Measurements from ENCODE around the gene UBC. TPM values are rescaled to one million over a fixed set of nuclear protein-coding genes. Genes with fewer than 3 reads are reported as not detected.

The UBC gene
- total and polyA plus RNA-seq, 2 donors (not counting 1 experiment from before 2014, with no cell fraction given), result 953 to 4,477 TPM

- Histone ChIP-seq H3K4me2 (replicated peaks; ENCODE audit: low read depth, low read length, poor library complexity, severe bottlenecking) (no peak overlapping the region), H3K9me3 (ENCODE audit: control extremely low read depth in 1 of 3, control insufficient read depth in 2 of 3, insufficient read depth in 1 of 3, low read length in 2 of 3) (no peaks in the 10 kb centered on the region), H3K9ac (ENCODE audit: low read length) (no peak overlapping the region), H4K20me1 (ENCODE audit: control insufficient read depth, insufficient read depth, low read length, poor library complexity, severe bottlenecking) (peaks cover 41% of the 10 kb centered on the region), H3K36me3 (replicated peaks in 1 of 2; ENCODE audit: control extremely low read depth in 1 of 2, control insufficient read depth in 1 of 2, extremely low read depth in 1 of 2, insufficient read depth in 2 of 2, low read length in 1 of 2) (peaks cover 4 to 24% of the 10 kb centered on the region in 2 experiments), H3K27ac (ENCODE audit: low read length in 2 of 2) (no peak overlapping the region), H3K27me3 (replicated peaks in 1 of 4; ENCODE audit: control extremely low read depth in 1 of 4, control insufficient read depth in 3 of 4, insufficient read depth in 4 of 4, low read length in 3 of 4) (no peaks in the 10 kb centered on the region), H2AFZ (ENCODE audit: insufficient read depth, low read depth, low read length, poor library complexity, severe bottlenecking) (no peak overlapping the region), H3K4me3 (ENCODE audit: control extremely low read depth in 1 of 5, extremely low read depth in 1 of 5, insufficient read depth in 1 of 5, low read depth in 2 of 5, low read length in 4 of 5) (no peak overlapping the region), H3K4me1 (ENCODE audit: control insufficient read depth in 2 of 2, insufficient read depth in 2 of 2, low read length in 2 of 2) (peaks cover 19 to 27% of the 10 kb centered on the region in 2 donors), H3K79me2 (ENCODE audit: control insufficient read depth, insufficient read depth, low read length) (peaks cover 31% of the 10 kb centered on the region)
- WGBS (ENCODE audit: insufficient coverage), result 85% methylated on average over 3 of the region's 8 CpGs
- TF ChIP-seq EZH2 (IDR thresholded peaks at IDR 0.05; ENCODE audit: borderline replicate concordance, insufficient read depth, low read depth, low read length, poor library complexity, severe bottlenecking) (no peak), CTCF (IDR thresholded peaks at IDR 0.05) (no peak)
- CTCF ChIA-PET, result interaction anchor here (1.0 to 13.4 kb wide), 6 partner anchors 9 to 873 kb away, joined by 3 to 384 read pairs (median 4); no protein-coding TSS in a partner anchor
- Mint-ChIP-seq H3K27ac (no peak overlapping the region), H3K4me3 (peak overlapping the region; percentile 7), H3K4me1 (peaks cover 52% of the 10 kb centered on the region), H3K27me3 (no peaks in the 10 kb centered on the region), H3K9me3 (ENCODE audit: insufficient read depth) (no peaks in the 10 kb centered on the region)
- POLR2A ChIA-PET, result interaction anchor here (0.5 to 2.2 kb wide), 3 partner anchors 8 to 29 kb away, joined by 3 to 7 read pairs (median 3); no protein-coding TSS in a partner anchor
- ATAC-seq (ENCODE audit: low read depth) (no peak), DNase-seq (no peak)
- intact Hi-C loops (cut with micrococcal nuclease), result loop anchor here (5.0 to 10.0 kb wide), 2 partner anchors 138 to 455 kb away; no protein-coding TSS in a partner anchor
These were observed 4.5 kb downstream of the UBC start for GRCh38 chr12:124909831-124910560.
